Adrenal gland (tissue), 12 donors: ENCODE data around the gene CDH4. TPM values are rescaled to one million over a fixed set of nuclear protein-coding genes. Genes with fewer than 3 reads are reported as not detected.

Experiments used
- DNase-seq, 7 donors: peaks; one replicate each; pipeline ENCODE4 v3.0.0-alpha.2; 2019 to 2020
- H3K27ac ChIP-seq, 5 donors: fragments of 200-600 bp; sonication (generic) in 4 of 5; 1 replicate in 3 of 5; 2 replicates in 2 of 5; pipeline versions ENCODE4 v1.5.1 to v1.8.0; 2016 to 2020; ENCODE audit warnings: mild to moderate bottlenecking in 1 of 5
- H3K27me3 ChIP-seq: fragments of 200-600 bp; 2 replicates; pipeline ENCODE4 v1.8.0; 2021
- H3K36me3 ChIP-seq, 2 donors: fragments of 200-600 bp; replicated peaks in 1 of 2; 1 replicate in 1 of 2; 2 replicates in 1 of 2; pipeline versions ENCODE4 v1.5.1 to v1.8.0; 2018 to 2022
- H3K4me1 ChIP-seq, 2 donors: fragments of 200-600 bp; replicated peaks in 1 of 2; 1 replicate in 1 of 2; 2 replicates in 1 of 2; pipeline versions ENCODE4 v1.5.1 to v1.8.0; 2018 to 2021
- H3K4me3 ChIP-seq, 4 donors: fragments of 200-600 bp; sonication (generic) in 3 of 4; one replicate each; pipeline ENCODE4 v1.5.1; 2016 to 2018
- H3K9me3 ChIP-seq, 3 donors: fragments of 200-600 bp; sonication (generic) in 1 of 3; replicated peaks in 1 of 3; 1 replicate in 2 of 3; 2 replicates in 1 of 3; pipeline versions ENCODE4 v1.5.1 to v1.8.0; 2016 to 2021
- CTCF ChIP-seq, 6 experiments: fragments of 450-650 bp in 4 of 6; fragments of 200-600 bp in 2 of 6; sonication (generic) in 1 of 6; IDR thresholded peaks; 1 replicate in 5 of 6; 2 replicates in 1 of 6; pipeline versions ENCODE4 v1.5.1 to v1.8.0; 2016 to 2021; ENCODE audit warnings: antibody characterized with exemption in 6 of 6, mild to moderate bottlenecking in 2 of 6, moderate library complexity in 1 of 6
- POLR2A ChIP-seq, 2 donors: fragments of 450-650 bp; IDR thresholded peaks; one replicate each; pipeline ENCODE4 v1.6.1; 2017; ENCODE audit warnings: antibody characterized with exemption in 2 of 2, mild to moderate bottlenecking in 2 of 2, moderate library complexity in 1 of 2
- WGBS, 4 donors: extraction: QIAGEN DNeasy Blood & Tissue Kit in 2 of 4; methylation state at CpG; one replicate each; pipeline versions ENCODE4 v1.1.5 to v1.1.7; 2013 to 2017; 5-methylcytosine and 5-hydroxymethylcytosine counted together
- intact Hi-C, 2 donors: fragments of 100-400 bp; cut with DNase I; formaldehyde crosslinking; loops; one replicate each; pipeline versions ENCODE4 v1.14.1 to v1.15.0; 2022 to 2023
- polyA plus RNA-seq, 3 donors: library from polyadenylated mRNA; stranded (reverse); fragments of 200-250 nt in 2 of 3; fragments of 350-450 nt in 1 of 3; fragmentation: Illumina TruSeq in 1 of 3; extraction: RNeasy Lipid Tissue Mini Kit (QIAGEN cat#74804) in 1 of 3; gene quantifications; one replicate each; pipeline ENCODE4 v1.2.3, GENCODE V29; 2013 to 2014
- total RNA-seq, 9 donors: library from RNA; depleted of rRNA in 4 of 9; stranded (reverse); fragments of >200 nt in 4 of 9; fragments of 120-200 nt in 1 of 9; fragmentation: NEBNext Ultra II Directional in 1 of 9; extraction: Animal tissue kit (Norgen Biotek cat#: 25700) in 1 of 9; gene quantifications; one replicate each; pipeline versions ENCODE4 v1.1.0 to v1.2.4, GENCODE V29; 2013 to 2023
- donor health status: healthy with polysubstance abuse.
- donor health status: Bipolar disorder and iron deficiency.
- donor health status: DM: yes; HTN: yes; CAD: no.
- donor health status: DM: no; HTN: no; CAD: no.
- donor health status: DM: no; HTN: no; CAD: no.
- donor health status: DM: yes; HTN: yes; CAD: no.

The CDH4 gene
- total and polyA plus RNA-seq, 12 donors, result 0.08 to 0.53 (median 0.20) TPM; not detected in 3

DNA sequence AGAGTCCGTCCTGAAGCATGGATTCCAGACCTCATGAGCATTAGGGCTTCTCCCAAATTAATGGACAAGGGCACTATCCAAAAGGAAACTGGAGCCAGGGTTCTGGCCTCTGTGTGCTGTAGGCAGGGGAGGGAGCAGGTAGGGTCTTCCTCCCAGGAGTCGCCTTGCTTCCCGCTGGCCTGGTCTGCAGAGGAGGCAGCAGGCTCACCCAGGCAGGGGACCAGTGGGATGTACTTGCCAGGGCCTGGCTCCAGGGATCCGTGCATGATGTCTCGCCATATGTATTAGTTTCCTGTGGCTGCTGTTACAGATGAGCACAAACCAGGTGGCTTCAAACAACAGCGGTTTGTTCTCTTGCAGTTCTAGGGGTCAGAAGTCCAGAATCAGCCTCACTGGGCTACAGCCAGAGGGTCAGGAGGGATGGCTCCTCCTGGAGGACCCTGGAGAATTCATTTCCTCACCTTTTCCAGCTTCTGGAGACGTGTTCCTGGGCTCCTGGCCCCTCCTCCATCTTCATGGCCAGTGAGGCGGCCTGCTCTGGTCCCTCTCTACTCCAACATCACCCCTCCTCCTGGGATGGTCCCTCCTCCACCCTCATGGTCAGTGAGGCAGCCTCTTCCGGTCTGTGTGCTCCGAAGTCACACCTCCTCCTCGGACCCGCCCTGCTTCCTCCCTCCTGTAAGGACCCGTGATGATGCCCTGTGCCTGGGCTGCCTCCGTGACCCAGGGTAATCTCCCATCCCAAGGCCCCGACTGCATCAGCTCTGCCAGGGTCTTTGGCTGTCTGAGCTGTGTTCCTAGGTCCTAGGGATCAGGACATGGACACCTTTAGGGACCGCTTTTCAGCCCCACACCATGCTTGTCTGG is 329.1 kb downstream of the CDH4 start:
- no peak overlapping the region for H3K4me3 ChIP-seq
- WGBS, 4 donors, result 65 to 76% (median 70%) methylated on average over 14 to 16 of the region's 16 CpGs
- no peaks in the 10 kb centered on the region for H3K9me3 ChIP-seq
- no peak overlapping the region for H3K27ac ChIP-seq
- no peak for TF ChIP-seq CTCF (IDR thresholded peaks at IDR 0.05)
- no peak for TF ChIP-seq POLR2A (IDR thresholded peaks at IDR 0.05)
- no peaks in the 10 kb centered on the region for H3K4me1 ChIP-seq
- H3K36me3 ChIP-seq, result no peaks in the 10 kb centered on the region
- DNase-seq, result no peak
- peaks cover 2% of the 10 kb centered on the region for H3K27me3 ChIP-seq
- intact Hi-C loops, result no loop called here

DNA sequence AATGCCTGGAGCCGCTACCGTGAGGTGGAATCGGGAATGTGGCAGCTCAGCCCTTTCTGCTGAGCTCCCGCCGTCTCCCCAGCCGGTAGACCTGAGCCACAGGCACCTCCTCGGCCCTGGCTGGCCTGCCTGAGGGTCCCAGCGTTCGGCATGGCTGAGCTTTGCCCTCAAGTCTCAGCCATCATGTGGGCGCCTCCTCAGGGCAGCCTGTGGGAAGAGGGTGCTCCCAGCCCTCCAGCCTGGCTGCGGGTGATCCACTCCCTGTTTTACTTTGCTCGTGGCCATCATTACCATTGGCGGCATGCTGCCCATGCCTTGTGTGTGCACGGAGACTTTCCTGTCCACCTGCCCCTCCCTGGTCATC is 329.7 kb downstream of the CDH4 start:
- DNase-seq, result no peak
- WGBS, 4 donors, result 59 to 70% (median 67%) methylated on average over 9 to 14 of the region's 14 CpGs
- no peak overlapping the region for H3K27ac ChIP-seq
- TF ChIP-seq POLR2A (IDR thresholded peaks at IDR 0.05) (no peak), CTCF (IDR thresholded peaks at IDR 0.05) (no peak)
- intact Hi-C loops, result no loop called here
- peaks cover 2% of the 10 kb centered on the region for H3K27me3 ChIP-seq
- H3K9me3 ChIP-seq, result no peaks in the 10 kb centered on the region
- H3K36me3 ChIP-seq, result no peaks in the 10 kb centered on the region
- no peak overlapping the region for H3K4me3 ChIP-seq
- H3K4me1 ChIP-seq, result no peaks in the 10 kb centered on the region

DNA sequence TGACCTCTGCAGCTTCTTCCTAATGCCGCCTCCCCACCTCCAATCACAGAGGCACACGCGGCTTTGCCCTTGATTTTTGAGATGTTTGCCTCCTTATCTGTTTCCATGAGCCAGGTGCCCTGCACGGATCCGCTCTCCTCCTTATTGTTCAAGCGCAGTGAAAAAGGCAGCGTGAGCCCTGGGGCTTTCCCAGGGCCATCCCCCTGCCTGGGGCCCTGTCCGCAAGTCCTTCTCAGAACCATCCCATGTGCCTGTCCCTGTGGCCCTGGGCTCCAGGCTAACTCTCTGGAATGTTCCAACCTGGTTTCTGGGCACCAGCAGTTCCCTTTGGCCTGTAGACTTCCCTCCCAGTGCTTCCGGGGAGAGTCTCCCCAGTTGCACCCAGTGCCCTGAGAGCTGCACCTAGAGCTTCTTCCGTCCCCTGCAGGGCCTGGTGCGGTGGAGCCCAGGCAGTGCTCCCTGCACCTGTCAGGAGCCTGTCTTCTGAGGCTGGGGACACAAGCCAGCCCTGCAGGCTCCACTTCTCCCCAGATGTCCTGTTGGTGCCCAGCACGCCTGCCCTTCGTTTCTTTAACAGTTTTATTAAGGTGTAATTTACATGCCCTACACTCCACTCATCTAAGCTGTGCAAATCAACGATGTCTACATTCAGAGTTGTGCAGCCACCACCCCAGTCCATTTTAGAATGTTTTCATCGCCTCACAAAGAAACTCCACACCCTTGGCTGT is 330.3 kb downstream of the CDH4 start:
- no peak for DNase-seq
- no peaks in the 10 kb centered on the region for H3K4me1 ChIP-seq
- 59 to 75% (median 70%) methylated on average over 13 to 15 of the region's 15 CpGs for WGBS, 4 donors
- no peaks in the 10 kb centered on the region for H3K36me3 ChIP-seq
- H3K4me3 ChIP-seq, result no peak overlapping the region
- intact Hi-C loops, result no loop called here
- TF ChIP-seq CTCF (IDR thresholded peaks at IDR 0.05), result no peak
- no peaks in the 10 kb centered on the region for H3K9me3 ChIP-seq
- no peak overlapping the region for H3K27ac ChIP-seq
- peaks cover 2% of the 10 kb centered on the region for H3K27me3 ChIP-seq

- TF ChIP-seq CTCF (IDR thresholded peaks at IDR 0.05), result no peak
- no peak for TF ChIP-seq POLR2A (IDR thresholded peaks at IDR 0.05)
- no peaks in the 10 kb centered on the region for H3K9me3 ChIP-seq
- no peak for DNase-seq
- H3K27me3 ChIP-seq, result peaks cover 2% of the 10 kb centered on the region
- no peaks in the 10 kb centered on the region for H3K36me3 ChIP-seq
- H3K4me1 ChIP-seq, result no peaks in the 10 kb centered on the region
- no peak overlapping the region for H3K4me3 ChIP-seq
- intact Hi-C loops, result no loop called here
- H3K27ac ChIP-seq, result no peak overlapping the region
- WGBS, 4 donors, result 62 to 77% (median 68%) methylated on average over 8 to 9 of the region's 9 CpGs
These were observed 331.3 kb downstream of the CDH4 start for GRCh38 chr20:61583356-61583755.
